T-cell (primary cell): ENCODE results near the gene KHNYN. TPM values are rescaled to one million over a fixed set of nuclear protein-coding genes. Genes with fewer than 3 reads are reported as not detected.

Source experiments
- ATAC-seq, 4 experiments: fragments of 200-7000 bp in 3 of 4; fragments of 150-1000 bp in 1 of 4; cut with Tn5 transposase; replicated peaks in 1 of 4; 1 replicate in 3 of 4; 2 replicates in 1 of 4; pipeline ENCODE4 v1.10.0; 2021; ENCODE audit warnings: moderate library complexity in 3 of 4, mild to moderate bottlenecking in 2 of 4, moderate number of reproducible peaks in 1 of 4
- CTCF ChIA-PET, 2 donors: fragments of 300-600 bp; sonication (Branson Sonifier 250); formaldehyde crosslinking; loops; one replicate each; lab custom pipeline; 2022; ENCODE audit warnings: antibody characterized with exemption in 2 of 2; lab: Charles Lee
- POLR2A ChIA-PET, 2 donors: fragments of 300-600 bp; sonication (Branson Sonifier 250); formaldehyde crosslinking; loops; one replicate each; lab custom pipeline; 2022; ENCODE audit warnings: antibody characterized with exemption in 2 of 2; lab: Charles Lee
- DNase-seq, 35 experiments: peaks; one replicate each; pipeline versions ENCODE4 v3.0.0 to v3.0.0-alpha.2; 2013 to 2023
- H3K27ac ChIP-seq: one replicate; pipeline ENCODE4 v1.5.1; 2013; ENCODE audit warnings: low read length
- H3K27me3 ChIP-seq, 2 experiments: replicated peaks in 1 of 2; 1 replicate in 1 of 2; 2 replicates in 1 of 2; pipeline versions ENCODE4 v1.6.1 to v1.7.0; 2013; ENCODE audit warnings: low read length in 1 of 2, mixed read lengths in 1 of 2; ENCODE audit not compliant: control insufficient read depth in 2 of 2, insufficient read depth in 2 of 2; ENCODE audit errors: extremely low read depth in 1 of 2
- H3K36me3 ChIP-seq, 2 donors: 1 replicate in 1 of 2; 2 replicates in 1 of 2; pipeline versions ENCODE4 v1.6.1 to v1.7.0; 2013; ENCODE audit warnings: low read length in 1 of 2; ENCODE audit not compliant: control insufficient read depth in 2 of 2, insufficient read depth in 1 of 2; ENCODE audit errors: extremely low read depth in 1 of 2
- H3K4me1 ChIP-seq, 2 experiments: 1 replicate in 1 of 2; 2 replicates in 1 of 2; pipeline versions ENCODE4 v1.6.1 to v1.7.0; 2013; ENCODE audit warnings: low read length in 2 of 2, mixed read lengths in 1 of 2; ENCODE audit not compliant: insufficient read depth in 2 of 2, control insufficient read depth in 1 of 2; ENCODE audit errors: extremely low read depth in 1 of 2
- H3K4me3 ChIP-seq, 2 donors: 1 replicate in 1 of 2; 2 replicates in 1 of 2; pipeline versions ENCODE4 v1.5.1 to v1.7.0; 2013; ENCODE audit warnings: mild to moderate bottlenecking in 2 of 2, low read length in 1 of 2, moderate library complexity in 1 of 2; ENCODE audit not compliant: control insufficient read depth in 1 of 2; ENCODE audit errors: extremely low read depth in 1 of 2
- H3K9me3 ChIP-seq: 2 replicates; pipeline ENCODE4 v1.7.0; 2013
- H3K27ac Mint-ChIP-seq, 2 donors: one replicate each; pipeline ENCODE4 v1.8.0; 2020 to 2021; ENCODE audit warnings: mild to moderate bottlenecking in 2 of 2, mixed read lengths in 2 of 2
- H3K27me3 Mint-ChIP-seq, 2 donors: one replicate each; pipeline ENCODE4 v1.8.0; 2021 to 2022; ENCODE audit warnings: mixed read lengths in 2 of 2
- H3K36me3 Mint-ChIP-seq: one replicate; pipeline ENCODE4 v1.8.0; 2021; ENCODE audit warnings: mixed read lengths
- H3K4me1 Mint-ChIP-seq, 3 donors: one replicate each; pipeline ENCODE4 v1.8.0; 2020 to 2022; ENCODE audit warnings: mixed read lengths in 3 of 3, mild to moderate bottlenecking in 1 of 3
- H3K4me3 Mint-ChIP-seq, 3 donors: one replicate each; pipeline ENCODE4 v1.8.0; 2020 to 2022; ENCODE audit warnings: mild to moderate bottlenecking in 3 of 3, mixed read lengths in 3 of 3, moderate library complexity in 3 of 3
- H3K9me3 Mint-ChIP-seq, 3 donors: one replicate each; pipeline ENCODE4 v1.8.0; 2020 to 2022; ENCODE audit warnings: mixed read lengths in 3 of 3
- WGBS: methylation state at CpG from one replicate; pipeline ENCODE4 v1.1.5; 2013; ENCODE audit warnings: missing lambda C conversion rate; ENCODE audit not compliant: insufficient coverage; 5-methylcytosine and 5-hydroxymethylcytosine counted together
- total RNA-seq, 35 experiments: library from RNA in 6 of 35; stranded (reverse) in 6 of 35; fragments of 120-200 nt in 1 of 35; gene quantifications; one replicate each; pipeline versions ENCODE4 v1.2.1 to v1.2.4 and lab custom pipeline; 2013 to 2026

The KHNYN gene
- total RNA-seq, 5 donors from 2014 or later (not counting 1 experiment from before 2014, with no cell fraction given) = 126 to 166 (median 146) TPM

DNA sequence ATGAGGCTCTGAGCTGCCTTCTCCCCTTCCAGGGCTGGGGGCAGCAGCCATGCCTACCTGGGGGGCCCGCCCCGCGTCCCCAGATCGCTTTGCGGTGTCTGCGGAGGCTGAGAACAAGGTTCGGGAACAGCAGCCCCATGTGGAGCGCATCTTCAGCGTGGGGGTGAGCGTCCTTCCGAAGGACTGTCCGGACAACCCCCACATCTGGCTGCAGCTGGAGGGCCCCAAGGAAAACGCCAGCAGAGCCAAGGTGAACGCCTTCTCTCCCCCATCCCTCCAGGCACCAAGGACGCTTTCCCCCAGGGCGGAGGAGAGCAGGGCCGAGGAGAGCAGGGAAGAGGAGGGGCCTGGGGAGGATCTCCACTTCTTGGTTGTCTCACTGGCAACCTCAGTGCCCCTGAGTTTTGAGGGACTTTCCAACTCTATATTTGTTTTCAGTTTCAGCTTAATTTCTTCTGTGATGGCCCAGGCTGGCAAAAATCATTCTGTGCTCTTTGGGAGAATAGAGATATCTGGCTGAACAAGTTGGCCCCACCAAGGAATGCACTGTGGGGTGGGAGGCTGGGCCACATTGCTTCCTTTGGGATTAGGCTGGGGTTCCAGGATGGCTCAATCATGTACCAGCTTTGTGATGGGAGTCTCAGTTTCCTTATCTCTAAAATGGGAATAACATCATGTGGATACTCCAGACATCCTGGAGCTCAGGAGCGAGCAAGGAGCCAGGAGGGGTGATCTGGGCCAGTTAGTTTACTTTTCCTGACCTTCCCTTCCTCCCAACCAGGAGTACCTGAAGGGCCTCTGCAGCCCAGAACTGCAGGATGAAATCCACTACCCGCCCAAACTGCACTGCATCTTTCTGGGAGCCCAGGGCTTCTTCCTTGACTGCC is 1.2 kb downstream of the KHNYN start:
- DNase-seq = peak in 32 of 35 experiments; percentile 27 to 83 (median 64)
- peaks cover 29 to 58% of the 10 kb centered on the region in 2 experiments for H3K4me1 ChIP-seq
- WGBS = 14% methylated on average over 8 of the region's 19 CpGs
- peak in 3 of 4 experiments; percentile 14 to 60 (median 20) for ATAC-seq
- CTCF ChIA-PET = interaction anchor here (0.6 to 3.5 kb wide), 48 partner anchors 7 to 322 kb away, joined by 3 to 66 read pairs (median 4); partner anchors contain the start of genes NYNRIN (in 2 of the 2), SDR39U1 (in 2 of the 2), CHMP4A (in 1 of the 2) and CIDEB (in 1 of the 2)
- no peaks in the 10 kb centered on the region for H3K9me3 Mint-ChIP-seq
- peak overlapping the region; percentile 98 for H3K27ac ChIP-seq
- H3K27me3 ChIP-seq = no peaks in the 10 kb centered on the region
- H3K9me3 ChIP-seq = no peaks in the 10 kb centered on the region
- peaks cover 35% of the 10 kb centered on the region for H3K36me3 Mint-ChIP-seq
- peak overlapping the region; percentile 82 to 93 (median 88) for H3K4me3 Mint-ChIP-seq
- H3K36me3 ChIP-seq = peaks cover 12 to 37% of the 10 kb centered on the region in 2 donors
- peaks cover 46 to 70% (median 60%) of the 10 kb centered on the region in 3 donors for H3K4me1 Mint-ChIP-seq
- H3K4me3 ChIP-seq = peak overlapping the region; percentile 83 to 86
- POLR2A ChIA-PET = interaction anchor here (0.5 to 3.0 kb wide), 8 partner anchors 8 to 189 kb away, joined by 3 to 27 read pairs (median 6); partner anchors contain the start of genes SDR39U1 (in 2 of the 2) and TINF2 (in 1 of the 2)
- H3K27ac Mint-ChIP-seq = peak overlapping the region; percentile 95 to 96
- no peaks in the 10 kb centered on the region for H3K27me3 Mint-ChIP-seq

DNA sequence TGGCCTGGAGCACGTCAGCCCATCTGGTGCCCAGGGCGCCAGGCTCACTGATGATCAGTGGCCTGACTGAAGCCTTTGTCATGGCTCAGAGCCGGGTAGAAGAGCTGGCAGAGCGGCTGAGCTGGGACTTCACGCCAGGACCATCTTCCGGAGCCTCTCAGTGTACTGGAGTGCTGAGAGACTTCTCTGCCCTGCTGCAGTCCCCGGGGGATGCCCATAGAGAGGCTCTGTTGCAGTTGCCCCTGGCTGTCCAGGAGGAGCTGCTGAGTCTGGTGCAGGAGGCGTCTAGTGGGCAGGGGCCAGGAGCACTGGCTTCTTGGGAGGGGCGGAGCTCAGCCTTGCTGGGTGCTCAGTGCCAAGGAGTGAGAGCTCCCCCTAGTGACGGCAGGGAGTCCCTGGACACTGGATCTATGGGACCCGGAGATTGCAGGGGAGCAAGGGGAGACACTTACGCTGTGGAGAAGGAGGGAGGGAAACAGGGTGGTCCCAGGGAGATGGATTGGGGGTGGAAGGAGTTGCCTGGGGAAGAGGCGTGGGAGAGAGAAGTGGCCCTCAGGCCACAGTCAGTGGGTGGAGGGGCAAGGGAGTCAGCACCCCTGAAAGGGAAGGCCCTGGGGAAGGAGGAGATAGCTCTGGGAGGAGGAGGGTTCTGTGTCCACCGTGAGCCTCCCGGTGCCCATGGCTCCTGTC is 2.0 kb downstream of the KHNYN start:
- H3K36me3 Mint-ChIP-seq = peaks cover 39% of the 10 kb centered on the region
- peak overlapping the region; percentile 82 to 93 (median 88) for H3K4me3 Mint-ChIP-seq
- ChIA-PET POLR2A (interaction anchor here (0.7 to 3.0 kb wide), 6 partner anchors 9 to 189 kb away, joined by 3 to 27 read pairs (median 6); partner anchors contain the start of genes SDR39U1 (in 2 of the 2) and TINF2 (in 1 of the 2)), CTCF (interaction anchor here (0.5 to 3.5 kb wide), 47 partner anchors 8 to 1424 kb away, joined by 3 to 66 read pairs (median 4); partner anchors contain the start of genes NYNRIN (in 2 of the 2), SDR39U1 (in 2 of the 2), CHMP4A (in 1 of the 2) and CIDEB (in 1 of the 2))
- H3K9me3 Mint-ChIP-seq = no peaks in the 10 kb centered on the region
- WGBS = 48% methylated on average over 13 of the region's 15 CpGs
- peak; percentile 43 to 59 (median 48) for ATAC-seq
- no peaks in the 10 kb centered on the region for H3K9me3 ChIP-seq
- peak; percentile 69 to 95 (median 83) for DNase-seq
- no peaks in the 10 kb centered on the region for H3K27me3 Mint-ChIP-seq
- H3K4me1 Mint-ChIP-seq = peaks cover 44 to 70% (median 57%) of the 10 kb centered on the region in 3 donors
- peak overlapping the region; percentile 95 to 96 for H3K27ac Mint-ChIP-seq
- H3K4me1 ChIP-seq = peaks cover 26 to 60% of the 10 kb centered on the region in 2 experiments
- peak overlapping the region; percentile 98 for H3K27ac ChIP-seq
- H3K36me3 ChIP-seq = peaks cover 12 to 45% of the 10 kb centered on the region in 2 donors
- H3K4me3 ChIP-seq = peak overlapping the region in 1 of 2 donors; percentile 86
- no peaks in the 10 kb centered on the region for H3K27me3 ChIP-seq

DNA sequence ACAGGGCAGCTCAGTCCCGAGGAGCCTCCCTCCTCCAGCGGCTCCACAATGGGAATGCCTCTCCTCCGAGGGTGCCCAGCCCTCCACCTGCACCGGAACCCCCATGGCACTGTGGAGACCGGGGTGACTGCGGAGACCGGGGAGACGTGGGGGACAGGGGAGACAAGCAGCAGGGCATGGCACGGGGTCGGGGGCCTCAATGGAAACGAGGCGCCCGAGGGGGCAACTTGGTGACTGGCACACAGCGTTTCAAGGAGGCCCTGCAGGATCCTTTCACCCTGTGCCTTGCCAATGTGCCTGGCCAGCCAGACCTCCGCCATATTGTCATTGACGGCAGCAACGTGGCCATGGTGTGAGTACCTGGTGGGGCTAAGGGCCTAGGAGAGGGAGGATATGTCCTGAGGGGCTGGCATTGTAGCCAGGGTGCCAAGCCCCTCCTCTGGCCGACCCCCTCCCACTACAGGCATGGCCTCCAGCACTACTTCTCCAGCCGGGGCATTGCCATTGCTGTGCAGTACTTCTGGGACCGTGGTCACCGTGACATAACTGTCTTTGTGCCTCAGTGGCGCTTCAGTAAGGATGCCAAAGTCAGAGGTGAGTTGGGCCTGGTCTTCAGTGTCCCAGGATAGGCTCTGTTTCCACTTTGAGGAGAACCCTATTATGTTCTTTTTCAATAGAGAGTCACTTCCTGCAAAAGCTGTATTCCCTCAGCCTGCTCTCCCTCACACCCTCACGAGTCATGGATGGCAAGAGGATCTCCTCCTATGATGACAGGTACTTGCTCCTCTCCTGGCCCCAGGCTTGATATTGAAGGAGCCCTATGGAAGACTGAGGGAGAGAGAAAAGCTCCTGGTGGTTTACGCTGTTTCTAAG is 2.7 kb downstream of the KHNYN start:
- peaks cover 26 to 60% of the 10 kb centered on the region in 2 experiments for H3K4me1 ChIP-seq

DNA sequence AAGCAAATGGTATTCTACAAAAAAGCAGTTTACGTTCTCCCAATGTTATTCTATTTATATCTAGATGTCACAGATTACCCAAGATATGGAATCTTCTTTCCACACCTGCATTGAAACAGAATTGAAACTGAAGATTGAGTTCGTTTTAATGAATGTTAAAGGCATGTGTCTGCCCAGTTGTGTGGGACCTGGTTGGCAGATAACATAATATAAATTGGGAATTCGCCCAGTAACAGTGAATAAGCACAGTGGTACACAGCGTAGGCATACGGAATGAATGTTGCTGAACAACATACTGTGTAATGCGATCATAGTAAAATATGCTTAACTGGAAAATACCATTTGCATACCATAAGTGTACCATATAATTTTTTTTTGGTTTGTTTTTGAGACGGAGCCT is 4.3 kb downstream of the KHNYN start:
- Histone ChIP-seq H3K27ac (no peak overlapping the region), H3K4me3 (no peak overlapping the region), H3K9me3 (no peaks in the 10 kb centered on the region), H3K4me1 (peaks cover 28 to 49% of the 10 kb centered on the region in 2 experiments), H3K27me3 (no peaks in the 10 kb centered on the region), H3K36me3 (peaks cover 12 to 68% of the 10 kb centered on the region in 2 donors)
- WGBS = no CpG with 5 or more reads among the region's 7 CpGs
- no peak for DNase-seq
- no peaks in the 10 kb centered on the region for H3K27me3 Mint-ChIP-seq
- peaks cover 46% of the 10 kb centered on the region for H3K36me3 Mint-ChIP-seq
- no peaks in the 10 kb centered on the region for H3K9me3 Mint-ChIP-seq
- ChIA-PET CTCF (no interaction called here), POLR2A (no interaction called here)
- peaks cover 56 to 74% (median 59%) of the 10 kb centered on the region in 3 donors for H3K4me1 Mint-ChIP-seq
- no peak overlapping the region for H3K4me3 Mint-ChIP-seq
- ATAC-seq = no peak
- no peak overlapping the region for H3K27ac Mint-ChIP-seq

More for the DNA sequence above, 2.7 kb downstream of the KHNYN start:
- DNase-seq = peak in 1 of 35 experiments; percentile 12
- H3K27me3 ChIP-seq = no peaks in the 10 kb centered on the region
- H3K9me3 ChIP-seq = no peaks in the 10 kb centered on the region
- peak overlapping the region; percentile 98 for H3K27ac ChIP-seq
- H3K9me3 Mint-ChIP-seq = no peaks in the 10 kb centered on the region
- H3K36me3 ChIP-seq = peaks cover 12 to 52% of the 10 kb centered on the region in 2 donors
- H3K36me3 Mint-ChIP-seq = peaks cover 42% of the 10 kb centered on the region
- peak overlapping the region in 1 of 3 donors; percentile 82 for H3K4me3 Mint-ChIP-seq
- H3K27me3 Mint-ChIP-seq = no peaks in the 10 kb centered on the region
- no peak overlapping the region for H3K27ac Mint-ChIP-seq
- ChIA-PET POLR2A (interaction anchor here (0.7 to 3.0 kb wide), 5 partner anchors 9 to 190 kb away, joined by 3 to 27 read pairs (median 8); partner anchors contain the start of genes SDR39U1 (in 2 of the 2) and TINF2 (in 1 of the 2)), CTCF (interaction anchor here (0.5 to 3.5 kb wide), 35 partner anchors 8 to 1425 kb away, joined by 3 to 66 read pairs (median 5); partner anchors contain the start of genes SDR39U1 (in 2 of the 2), CHMP4A (in 1 of the 2), CIDEB (in 1 of the 2) and DCAF11 (in 1 of the 2))
- H3K4me1 Mint-ChIP-seq = peaks cover 48 to 70% (median 57%) of the 10 kb centered on the region in 3 donors
- H3K4me3 ChIP-seq = no peak overlapping the region
- no peak for ATAC-seq
- 96% methylated on average over 18 of the region's 24 CpGs for WGBS

DNA sequence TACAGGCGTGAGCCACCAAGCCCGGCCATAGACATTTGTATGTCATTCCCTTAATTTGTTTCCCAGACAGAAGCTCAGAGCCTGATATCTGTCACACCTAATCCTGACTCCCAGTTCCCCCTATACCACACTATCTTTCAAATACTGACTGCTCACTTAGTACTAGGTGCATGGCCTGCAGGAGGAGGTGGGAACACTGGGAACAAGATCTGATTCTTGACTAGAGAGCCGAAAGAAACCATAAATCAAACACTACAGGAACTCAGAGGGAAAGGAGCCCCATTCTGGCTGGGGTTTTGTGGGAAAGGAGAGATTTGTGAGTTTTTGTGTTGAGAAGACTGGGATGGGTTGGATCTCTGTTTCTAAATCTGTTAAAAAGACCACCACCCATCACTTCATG is 4.9 kb downstream of the KHNYN start:
- H3K4me1 Mint-ChIP-seq = peaks cover 50 to 74% (median 59%) of the 10 kb centered on the region in 3 donors
- H3K27ac Mint-ChIP-seq = peak overlapping the region in 1 of 2 donors; percentile 42
- peaks cover 51% of the 10 kb centered on the region for H3K36me3 Mint-ChIP-seq
- H3K36me3 ChIP-seq = peaks cover 12 to 73% of the 10 kb centered on the region in 2 donors
- no peaks in the 10 kb centered on the region for H3K9me3 ChIP-seq
- ChIA-PET CTCF (interaction anchor here in 1 of 2 donors (3.9 kb wide), 1 partner anchor 102 kb away, joined by 44 read pairs; the partner anchor contains the start of gene ADCY4), POLR2A (no interaction called here)
- H3K27me3 Mint-ChIP-seq = no peaks in the 10 kb centered on the region
- no peaks in the 10 kb centered on the region for H3K9me3 Mint-ChIP-seq
- H3K4me1 ChIP-seq = peaks cover 25 to 43% of the 10 kb centered on the region in 2 experiments
- H3K27me3 ChIP-seq = no peaks in the 10 kb centered on the region
- no peak overlapping the region for H3K4me3 ChIP-seq
- no peak for DNase-seq
- no peak overlapping the region for H3K27ac ChIP-seq
- ATAC-seq = no peak
- H3K4me3 Mint-ChIP-seq = no peak overlapping the region
- 75% methylated on average over 2 of the region's 3 CpGs for WGBS
